Measurements from ENCODE around the gene ZNRF4.

GRCh38 chr19:5497297-5497696, 42.1 kb downstream of the ZNRF4 start:
- TF ChIP-seq POLR2A (IDR thresholded peaks at IDR 0.05): no peak
- no peak for TF ChIP-seq CTCF (IDR thresholded peaks at IDR 0.05)
- TF ChIP-seq POLR2AphosphoS5 (IDR thresholded peaks at IDR 0.05; ENCODE audit: insufficient read depth in 1 of 2, low read depth in 1 of 2): no peak
